EL (cell line): ENCODE measurements around the gene FAM222B.
"Not testable (repeated sequence)": the region's sequence is repeated elsewhere in the genome, so short reads cannot be mapped to it uniquely, and the experiment has no call there.

Experiments used
- DNase-seq: peaks from one replicate; pipeline ENCODE4 v3.0.0-alpha.2; 2016

FAM222B gene

DNA sequence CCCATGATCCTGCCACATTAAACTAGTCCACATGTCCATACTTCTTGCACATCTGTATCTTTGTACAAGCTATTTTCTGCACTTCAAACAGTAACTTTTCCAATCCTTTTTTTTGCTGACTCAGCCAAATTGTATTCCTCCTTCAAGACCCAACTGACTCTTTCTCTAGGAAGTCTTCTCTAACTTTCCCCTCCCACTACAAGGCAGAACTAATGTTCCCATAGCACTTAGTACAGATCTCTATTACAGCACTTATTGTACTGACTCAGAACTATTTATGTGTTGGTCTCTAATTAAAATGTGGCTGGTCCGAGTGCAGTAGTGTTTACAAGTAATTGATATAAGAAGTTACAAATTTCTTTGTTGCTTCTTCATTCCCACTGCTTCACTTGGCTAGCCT is 8.2 kb downstream of the FAM222B start:
- DNase-seq, result no peak

DNA sequence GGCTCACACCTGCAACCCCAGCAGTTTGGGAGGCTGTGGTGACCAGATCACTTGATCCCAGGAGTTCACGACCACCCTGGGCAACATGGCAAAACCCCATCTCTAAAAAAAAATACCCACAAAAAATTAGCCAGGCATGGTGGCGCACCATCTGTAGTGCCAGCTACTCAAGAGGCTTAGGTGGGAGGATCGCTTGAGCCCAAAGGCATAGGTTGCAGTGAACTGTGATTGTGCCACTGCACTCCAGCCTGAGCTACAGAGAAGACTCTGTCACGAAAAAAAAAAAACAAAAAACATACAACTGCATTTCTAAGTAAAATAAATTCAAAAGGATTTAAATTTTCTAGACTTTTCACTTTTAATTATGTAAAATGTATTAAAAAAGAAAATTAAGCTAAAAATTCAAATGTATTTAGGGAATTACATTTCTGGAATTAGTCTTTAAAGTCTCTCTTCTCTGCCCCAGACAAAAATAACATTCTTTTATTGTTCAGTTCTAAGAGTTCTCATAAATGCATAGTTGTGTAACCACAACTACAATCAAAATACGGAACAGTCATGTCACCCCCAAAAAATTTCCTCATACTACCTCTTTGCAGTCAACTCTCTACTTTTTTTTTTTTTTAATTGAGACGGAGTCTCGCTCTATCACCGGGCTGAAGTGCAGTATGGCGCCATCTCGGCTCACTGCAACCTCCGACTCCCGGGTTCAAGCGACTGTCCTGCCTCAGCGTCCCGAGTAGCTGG is 14.1 kb downstream of the FAM222B start:
- peak; percentile 65 for DNase-seq

DNA sequence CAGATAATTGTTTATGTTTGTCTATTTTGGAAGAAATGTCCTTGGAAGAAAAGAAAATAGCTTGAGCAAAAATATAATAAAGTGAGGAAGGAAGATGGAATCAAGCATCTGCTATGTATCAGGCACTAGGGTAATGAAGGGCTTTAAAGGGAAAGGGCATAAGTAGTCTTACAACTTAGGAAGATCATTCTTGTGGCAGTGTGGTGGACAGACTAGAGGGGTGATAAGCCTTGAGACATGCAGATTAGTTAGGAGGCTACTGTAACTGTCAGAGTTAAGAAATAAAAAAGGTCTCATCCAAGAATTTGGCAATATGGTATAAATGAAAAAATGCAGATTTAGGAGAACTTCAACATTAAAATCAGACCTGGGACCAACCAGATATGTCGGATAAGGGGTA is 14.9 kb downstream of the FAM222B start:
- no peak for DNase-seq

DNA sequence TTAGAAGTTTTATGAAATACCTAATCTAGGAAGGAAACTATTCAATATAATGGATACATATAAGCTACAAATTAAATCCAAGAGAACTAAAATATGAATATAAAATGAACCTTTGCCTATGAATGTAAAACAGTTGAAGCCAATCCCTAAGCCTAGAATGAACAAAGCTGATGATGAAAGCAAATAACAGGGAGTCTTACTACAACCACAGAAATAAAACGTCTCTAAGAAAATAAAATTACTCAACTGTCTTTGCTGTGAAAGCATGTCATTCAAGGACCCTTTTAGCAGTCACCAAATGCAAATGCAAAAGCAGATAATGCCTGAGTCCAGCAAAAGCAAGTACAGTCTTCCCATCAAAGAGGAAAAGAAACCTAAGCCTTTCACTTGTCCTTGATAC is 23.0 kb downstream of the FAM222B start:
- DNase-seq, result no peak

DNA sequence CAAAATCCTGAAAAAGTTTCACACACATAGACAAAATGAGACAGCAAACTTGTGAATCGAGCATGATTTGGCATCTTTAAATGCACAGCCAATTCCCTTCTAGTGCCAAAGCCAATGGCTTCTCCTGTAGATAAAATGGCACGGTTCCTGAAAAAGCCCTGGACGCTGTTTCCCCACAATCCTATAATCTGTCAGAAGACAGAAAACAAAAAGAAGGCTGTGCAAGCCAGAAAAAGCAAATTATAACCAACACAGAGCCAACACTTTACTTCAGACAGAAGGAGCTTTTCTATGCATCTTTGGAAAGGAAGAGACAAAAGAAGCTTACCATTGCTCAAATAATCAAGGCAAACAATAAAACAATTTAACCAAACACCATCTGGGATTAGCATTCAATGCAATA is 23.8 kb downstream of the FAM222B start:
- DNase-seq, result no peak

DNA sequence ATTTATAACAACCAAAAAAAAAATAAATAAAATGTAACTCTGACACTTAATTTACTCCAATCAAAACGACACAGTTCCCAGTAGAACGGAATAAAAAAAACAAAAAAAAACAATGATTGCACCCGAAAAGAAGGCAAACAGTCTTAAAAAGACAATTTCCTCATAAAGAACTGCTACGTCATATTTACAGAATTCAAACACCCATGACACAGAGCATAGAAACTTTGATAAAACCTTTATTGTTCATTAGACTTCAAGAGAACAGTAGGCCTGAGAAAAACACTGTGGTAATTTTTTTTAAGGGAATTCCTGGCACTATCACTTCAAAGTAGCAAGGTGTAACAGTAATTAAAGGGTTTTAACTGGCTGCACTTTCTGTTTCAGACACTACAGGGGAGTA is 26.1 kb downstream of the FAM222B start:
- DNase-seq, result no peak

DNA sequence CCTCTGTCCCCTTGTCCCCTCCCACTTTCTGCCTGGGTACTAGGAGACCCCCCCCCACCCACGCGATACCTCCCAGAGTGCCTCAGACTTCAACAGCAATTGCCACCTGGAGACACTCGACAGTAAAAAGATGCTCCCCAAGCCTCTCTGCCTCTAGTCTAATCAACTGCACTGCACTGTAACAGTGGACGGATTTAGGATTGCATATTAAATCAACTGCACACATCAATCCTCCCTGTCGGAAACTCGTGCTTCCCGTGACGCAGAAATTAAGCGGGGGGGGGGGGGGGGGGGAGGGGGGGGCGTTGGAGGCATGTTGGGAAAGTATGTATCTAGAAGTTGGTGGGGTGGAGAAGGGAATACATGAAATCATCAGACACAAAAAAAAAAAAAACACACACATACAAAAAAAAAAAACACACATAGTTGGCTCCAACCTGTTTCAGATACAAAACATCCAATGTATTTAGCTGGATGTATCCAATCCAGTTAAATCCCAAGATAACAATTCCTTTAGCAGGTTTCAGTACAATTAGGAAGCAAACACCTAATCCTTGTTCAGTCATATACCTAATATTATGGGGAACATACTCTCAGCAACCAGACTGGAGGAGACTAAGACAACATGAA is 29.7 kb downstream of the FAM222B start:
- DNase-seq, result peak; percentile 56

DNA sequence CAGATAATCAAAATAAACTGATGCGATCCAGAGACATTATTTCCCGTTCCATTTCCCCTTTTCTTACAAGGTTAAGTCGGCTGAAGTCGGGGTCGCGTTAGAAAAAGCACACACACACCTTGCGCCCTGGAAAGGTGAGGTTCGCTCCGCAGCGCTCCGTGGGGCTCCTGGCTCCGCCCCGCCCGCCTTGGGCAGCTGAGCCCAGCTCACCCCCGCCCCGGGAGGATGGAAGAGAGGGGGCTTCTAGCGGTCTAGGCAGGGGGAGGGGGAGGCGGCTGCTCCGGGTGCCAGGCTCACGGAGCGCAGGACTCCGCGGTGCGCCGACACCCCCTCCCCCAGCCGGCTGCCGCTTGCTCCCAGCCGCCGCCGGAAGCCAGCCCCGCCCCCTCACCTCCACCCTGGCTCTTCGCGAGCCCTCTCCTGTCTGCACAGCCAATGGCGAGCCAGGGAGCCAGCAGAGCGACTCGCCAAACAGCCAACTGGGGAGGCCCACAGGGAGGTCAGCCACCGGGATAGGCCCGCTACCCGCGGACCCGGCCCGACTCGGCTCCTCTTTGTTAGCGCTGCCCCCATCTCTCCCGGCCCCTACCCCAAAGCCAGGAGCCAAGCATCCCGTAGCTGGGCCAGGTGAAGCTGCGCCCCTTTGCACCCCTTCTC is 30.4 kb downstream of the FAM222B start:
- peak; percentile 97 for DNase-seq

DNA sequence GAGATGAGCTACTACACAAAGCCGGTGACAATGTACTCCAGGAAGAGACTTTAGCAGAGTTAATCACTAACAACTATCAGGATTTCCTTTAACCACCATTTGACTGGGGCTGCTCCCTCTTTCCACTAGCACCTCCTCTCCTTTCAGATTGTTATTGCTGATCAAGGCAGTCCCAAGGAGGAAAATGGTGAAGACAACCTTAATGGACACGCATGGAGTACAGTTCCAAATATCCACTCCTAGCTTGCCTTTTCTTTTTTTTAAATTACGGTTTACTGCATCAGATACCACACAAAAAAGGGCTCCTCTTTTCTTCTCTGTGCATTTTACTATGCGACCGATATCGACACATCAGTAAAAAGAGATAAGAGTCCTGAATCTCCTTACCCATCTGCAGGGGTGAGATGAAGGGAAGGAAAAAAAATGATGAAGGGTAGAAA is 30.9 kb downstream of the FAM222B start:
- DNase-seq, result peak; percentile 37

DNA sequence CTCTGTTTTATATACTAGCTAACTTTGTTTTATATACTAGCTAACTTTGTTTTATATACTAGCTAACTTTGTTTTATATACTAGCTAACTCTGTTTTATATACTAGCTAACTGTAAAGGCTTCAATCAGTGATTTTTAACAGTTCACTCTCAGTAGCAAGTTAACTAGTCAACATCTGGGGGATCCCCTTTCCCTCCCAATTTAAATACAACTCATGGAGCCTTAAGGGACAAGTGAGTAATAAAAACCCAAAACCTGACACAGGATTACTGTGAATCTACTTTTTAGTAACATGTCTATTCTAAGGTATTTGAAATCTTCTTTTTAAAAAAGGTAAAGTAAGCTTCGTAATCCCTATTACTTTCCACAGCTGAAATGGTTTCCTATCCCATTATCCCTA is 32.2 kb downstream of the FAM222B start:
- DNase-seq, result no peak

DNA sequence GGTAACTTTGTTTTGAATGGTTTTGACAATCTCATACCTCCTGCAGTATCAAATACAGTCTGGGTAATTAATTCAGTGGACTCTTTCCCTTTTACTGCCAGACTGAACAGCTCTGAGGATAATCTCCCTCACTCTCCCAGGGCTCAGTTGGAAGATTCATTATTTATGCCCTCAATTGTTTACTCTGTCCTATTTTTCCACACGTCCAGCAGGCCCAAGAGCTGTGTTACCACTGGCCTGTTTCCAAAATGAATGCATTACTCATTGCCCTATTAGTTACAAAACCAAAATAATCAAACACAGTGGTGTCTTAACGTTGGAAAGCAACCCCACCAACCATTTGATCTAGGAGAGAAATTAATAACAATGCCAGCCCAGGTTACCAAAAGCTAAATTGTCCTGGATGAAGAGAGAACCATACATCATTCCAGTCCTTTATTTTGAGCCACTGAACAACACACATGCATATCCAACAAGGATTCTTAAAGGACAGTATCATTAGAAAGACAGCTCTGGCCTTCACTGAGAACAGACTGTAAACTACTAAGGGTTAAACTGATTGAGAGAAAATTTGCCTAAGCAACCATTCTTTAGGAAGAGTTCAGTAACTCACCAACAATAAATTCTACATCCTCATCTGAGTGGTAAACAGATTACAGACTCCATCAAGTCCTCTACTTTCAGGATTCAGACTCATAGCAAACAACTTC is 34.5 kb downstream of the FAM222B start:
- peak; percentile 88 for DNase-seq

DNA sequence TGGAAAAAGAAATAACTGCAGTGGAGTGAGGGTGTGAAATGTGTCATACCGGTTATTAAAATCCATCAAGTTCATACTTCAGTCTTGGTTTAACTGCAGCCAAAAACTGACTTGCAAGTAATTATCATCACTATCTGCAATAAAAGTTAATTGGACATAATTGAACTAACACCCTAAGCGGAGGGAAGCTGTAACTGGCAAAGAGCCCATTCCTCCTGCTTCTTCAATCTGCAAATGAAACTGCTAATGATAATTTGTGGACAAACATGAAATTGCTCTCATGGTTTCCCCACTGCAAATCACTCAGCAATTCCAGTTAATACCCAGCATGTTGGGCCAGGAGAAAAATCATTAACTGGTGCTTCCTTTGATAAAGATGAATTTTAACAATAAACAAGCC is 46.5 kb downstream of the FAM222B start:
- DNase-seq, result no peak

DNA sequence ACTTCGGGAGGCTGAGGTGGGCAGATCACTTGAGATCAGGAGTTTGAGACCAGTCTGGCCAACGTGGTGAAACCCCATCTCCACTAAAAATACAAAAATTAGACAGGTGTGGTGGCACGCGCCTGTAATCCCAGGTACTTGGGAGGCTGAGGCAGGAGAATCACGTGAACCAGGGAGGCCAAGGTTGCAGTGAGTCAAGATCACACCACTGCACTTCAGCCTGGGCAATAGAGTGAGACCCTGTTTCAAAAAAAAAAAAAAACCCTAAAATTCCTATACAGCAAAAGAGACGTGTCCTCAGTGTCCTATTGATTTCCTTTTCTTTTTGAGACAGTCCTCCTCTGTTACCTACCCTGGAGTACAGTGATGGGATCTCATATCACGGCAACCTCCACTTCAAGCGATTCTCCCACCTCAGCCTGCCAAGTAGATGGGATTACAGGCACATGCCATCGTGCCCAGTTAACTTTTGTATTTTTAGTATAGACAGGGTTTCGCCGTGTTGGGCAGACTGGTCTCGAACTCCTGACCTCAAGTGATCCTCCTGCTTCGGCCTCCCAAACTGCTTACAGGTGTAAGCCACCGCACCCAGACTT is 47.6 kb downstream of the FAM222B start:
- DNase-seq, result not testable (repeated sequence)

DNA sequence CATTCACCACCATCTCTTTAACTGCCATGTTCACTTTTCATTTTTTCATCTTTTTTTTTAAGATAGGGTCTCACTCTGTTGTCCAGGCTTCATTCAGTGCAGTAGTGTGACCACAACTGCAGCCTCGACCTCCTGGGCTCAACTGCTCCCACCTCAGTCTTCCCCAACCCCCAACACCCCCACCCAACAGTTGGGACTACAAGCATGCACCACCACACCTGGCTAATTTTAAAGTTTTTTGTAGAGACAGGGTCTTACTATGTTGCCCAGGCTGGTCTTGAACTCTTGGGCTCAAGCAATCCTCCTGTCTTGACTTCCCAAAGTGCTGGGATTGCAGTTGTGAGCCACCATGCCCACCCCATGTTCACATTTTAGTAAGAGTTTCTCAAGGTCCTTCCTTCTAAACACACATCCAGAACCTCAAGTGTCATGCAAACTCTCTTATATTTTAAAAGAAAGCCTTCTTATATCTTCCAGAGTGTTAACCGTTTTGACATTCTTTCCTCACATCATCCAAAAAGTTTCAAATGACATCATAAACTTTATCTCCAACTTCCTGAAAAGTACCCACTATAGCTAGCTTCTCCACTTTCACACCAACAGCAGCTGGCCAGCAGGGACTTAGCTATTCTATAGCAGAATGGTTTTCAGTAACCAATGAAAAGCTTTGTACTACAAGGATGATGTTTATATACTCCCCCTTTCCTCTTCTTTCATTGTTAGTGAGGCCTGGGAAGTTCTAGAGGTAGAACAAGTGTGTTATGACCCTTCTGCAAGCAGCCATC is 49.5 kb downstream of the FAM222B start:
- DNase-seq, result no peak

DNA sequence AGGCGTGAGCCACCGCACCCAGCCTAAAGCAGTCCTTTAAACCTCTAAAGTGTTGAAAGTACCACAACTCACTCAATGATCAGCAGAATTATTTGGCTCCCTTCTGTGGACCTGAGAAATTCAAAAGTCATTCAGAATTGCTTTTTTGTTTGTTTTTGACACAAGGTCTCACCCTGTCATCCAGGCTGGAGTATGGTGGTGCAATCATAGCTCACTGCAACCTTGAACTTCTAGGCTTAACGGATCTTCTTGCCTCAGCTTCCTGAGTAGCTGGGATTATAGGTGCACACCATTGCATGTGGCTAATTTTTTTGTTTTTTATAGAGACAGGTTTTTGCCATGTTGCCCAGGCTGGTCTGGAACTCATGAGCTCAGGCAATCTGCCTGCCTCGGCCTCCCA is 54.5 kb downstream of the FAM222B start:
- no peak for DNase-seq

DNA sequence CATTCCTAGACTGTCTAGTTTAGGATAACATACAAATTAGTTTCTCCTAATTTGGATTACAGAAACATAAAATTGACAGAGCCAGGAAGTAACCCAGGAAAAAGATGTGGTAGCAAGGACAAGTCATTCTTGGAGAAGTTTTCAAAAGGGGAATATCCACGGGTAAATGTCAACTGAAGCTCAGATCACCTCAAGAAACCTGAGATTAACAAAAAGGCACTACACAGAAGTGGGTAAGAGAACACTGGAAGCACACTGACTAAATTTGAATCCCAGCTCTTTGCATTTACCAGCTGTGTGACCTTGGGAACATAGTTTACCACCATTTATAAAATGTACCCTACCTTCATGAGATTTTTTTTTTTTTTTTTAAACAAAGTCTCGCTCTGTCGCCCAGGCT is 59.4 kb downstream of the FAM222B start:
- no peak for DNase-seq

DNA sequence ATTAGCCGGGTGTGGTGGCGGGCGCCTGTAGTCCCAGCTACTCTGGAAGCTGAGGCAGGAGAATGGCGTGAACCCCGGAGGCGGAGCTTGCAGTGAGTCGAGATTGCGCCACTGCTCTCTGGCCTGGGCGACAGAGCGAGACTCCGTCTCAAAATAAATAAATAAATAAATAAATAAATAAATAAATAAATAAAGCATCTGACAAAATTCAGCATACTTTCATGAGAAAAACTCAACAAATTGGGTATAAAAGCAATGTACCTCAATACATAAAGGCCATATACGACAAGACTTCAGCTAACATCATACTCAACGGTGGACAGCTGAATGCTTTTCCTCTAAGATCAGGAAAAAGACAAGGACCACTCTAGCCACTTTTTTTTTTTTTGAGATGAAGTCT is 63.0 kb downstream of the FAM222B start:
- not testable (repeated sequence) for DNase-seq

DNA sequence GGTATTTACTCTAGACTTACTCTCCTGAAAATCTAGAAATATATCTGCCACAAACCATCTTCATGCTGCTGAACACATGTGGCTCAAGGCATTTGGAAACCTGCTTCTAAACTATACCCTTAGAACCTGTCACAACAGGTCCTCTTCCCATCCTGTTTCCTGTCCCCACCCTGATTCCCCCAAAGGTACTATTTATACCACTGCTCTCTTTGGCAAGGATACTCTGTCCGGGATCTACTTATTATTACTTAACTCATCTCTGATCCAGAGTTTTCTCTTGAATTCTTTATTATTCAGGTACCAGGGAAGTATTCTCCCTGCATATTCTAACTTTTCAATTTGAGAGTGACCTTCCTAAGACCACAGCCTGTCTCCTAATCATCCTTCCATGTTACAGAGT is 65.4 kb downstream of the FAM222B start:
- DNase-seq, result no peak

DNA sequence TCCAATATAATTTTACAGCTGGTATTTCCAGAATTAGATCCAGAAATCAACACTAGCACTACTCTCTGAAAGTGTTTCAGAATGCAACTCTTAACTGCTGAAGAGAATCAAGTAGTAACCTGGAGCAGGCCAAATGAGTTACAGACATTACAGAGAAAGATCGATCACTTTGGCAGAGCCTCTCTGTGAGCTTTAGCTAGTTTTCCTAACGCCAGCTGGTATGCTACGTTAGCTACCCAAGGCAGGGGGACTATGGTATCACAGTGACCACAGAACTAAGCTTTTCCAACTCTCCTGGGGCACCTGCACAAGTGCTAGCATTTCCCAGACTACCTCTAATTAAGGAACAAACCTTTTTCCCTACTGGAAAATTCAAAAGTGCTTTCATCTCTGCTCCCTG is 68.4 kb downstream of the FAM222B start:
- DNase-seq, result no peak

DNA sequence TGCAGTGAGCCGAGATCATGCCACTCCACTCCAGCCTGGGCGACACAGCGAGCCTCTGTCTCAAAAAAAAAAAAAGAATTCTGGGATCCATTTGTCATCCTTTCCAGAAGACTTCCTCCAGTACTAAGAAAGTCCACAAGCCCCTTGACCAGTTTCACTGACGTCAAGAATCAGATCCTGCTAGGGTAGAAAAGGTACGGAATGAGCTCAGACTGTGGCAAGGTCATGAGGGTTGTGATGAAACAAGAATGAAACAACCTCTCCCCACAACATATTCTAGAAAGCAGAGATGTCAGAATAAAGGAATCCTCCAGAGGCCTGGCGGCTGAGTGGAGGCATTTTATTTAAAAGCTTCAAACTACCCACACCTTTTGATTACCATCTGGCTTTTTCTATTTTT is 68.9 kb downstream of the FAM222B start:
- no peak for DNase-seq

DNA sequence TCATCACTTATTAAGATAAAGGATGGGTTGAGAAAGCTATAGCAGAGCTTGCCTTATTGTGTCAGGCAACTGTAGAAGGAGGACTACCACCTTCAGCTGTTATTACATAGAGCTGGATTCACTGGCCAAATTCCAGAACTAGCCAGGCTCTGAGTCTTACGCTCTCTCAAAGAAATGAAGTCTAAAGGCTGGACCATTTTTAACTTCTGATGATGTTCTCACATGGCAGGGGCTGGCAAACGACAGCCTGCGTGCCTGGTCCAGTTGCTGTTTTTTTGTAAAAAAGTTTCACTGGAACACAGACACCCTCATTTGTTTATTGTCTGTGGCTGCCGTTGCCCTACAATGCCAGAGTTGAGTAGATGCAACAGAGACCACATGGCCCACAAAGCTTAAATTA is 77.6 kb downstream of the FAM222B start:
- no peak for DNase-seq

DNA sequence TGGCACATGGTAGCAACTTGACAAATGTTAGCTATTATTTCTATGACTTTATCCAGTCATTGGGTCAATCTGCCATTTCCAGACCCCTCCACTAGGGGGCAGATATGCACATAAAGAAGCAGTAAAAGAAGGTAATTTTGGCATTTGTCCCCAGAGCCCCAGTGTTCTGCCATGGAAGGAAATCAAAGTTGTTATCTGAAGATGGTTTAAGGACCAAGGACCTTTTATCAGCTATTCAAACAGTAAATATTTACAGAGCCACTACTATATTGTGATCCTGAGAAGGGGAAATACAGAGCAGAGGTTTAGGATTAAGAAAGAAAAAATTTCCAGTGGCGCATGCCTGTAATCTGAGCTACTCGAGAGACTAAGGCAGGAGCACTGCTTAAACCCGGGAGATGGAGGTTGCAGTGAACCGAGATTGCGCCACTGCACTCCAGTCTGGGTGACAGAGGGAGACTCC is 78.8 kb downstream of the FAM222B start:
- DNase-seq, result peak; percentile 78
